GM11168 (cell line): ENCODE measurements around the gene WDR54.

Experiments used
- in situ Hi-C: fragments of 300-500 bp; cut with MboI; formaldehyde crosslinking; loops from one replicate; pipeline ENCODE4 v1.12.0; 2022; ENCODE audit warnings: low sequenced_read_pairs; ENCODE audit not compliant: unreplicated experiment

Gene WDR54

DNA sequence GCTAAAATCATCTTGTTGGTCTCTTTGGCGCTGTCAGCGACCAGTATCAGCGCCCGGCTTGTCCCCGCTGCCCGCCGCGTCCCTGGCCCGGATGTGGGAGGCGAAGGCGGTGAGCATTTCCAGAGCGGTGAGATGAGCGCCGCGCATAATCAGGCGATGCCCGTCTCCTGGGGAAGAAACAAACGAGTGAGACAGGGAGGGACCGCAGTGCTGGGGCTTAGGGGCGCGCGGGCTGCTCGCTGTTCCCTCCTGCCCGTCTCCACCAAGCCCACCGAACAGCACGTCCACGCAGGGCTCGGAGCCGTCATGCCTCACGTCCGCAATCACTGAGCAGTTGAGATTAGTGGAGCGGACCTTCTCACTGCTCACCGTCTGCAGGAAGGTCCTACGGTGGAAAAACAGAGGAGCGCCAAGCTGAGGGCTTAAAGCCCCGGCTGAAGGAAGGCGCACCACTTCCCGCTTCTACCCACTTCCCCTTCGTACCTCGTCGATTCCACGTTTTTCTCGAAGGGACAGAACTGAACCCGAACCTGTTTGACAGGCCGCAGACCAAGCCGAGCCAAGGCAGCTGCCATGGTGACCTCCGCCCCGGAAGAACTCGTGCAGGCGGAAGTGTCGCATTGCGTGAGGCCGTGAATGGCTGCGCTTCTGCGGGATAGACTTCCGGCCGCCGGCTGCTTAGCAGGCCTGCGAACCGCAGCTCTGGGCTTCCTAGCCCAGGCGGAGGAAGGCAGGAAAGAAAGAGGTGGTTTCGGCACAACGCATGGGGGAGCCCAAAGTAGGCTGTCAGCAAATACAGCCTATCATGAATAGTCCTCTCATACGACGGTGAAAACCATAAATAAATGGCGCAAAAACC lies 50.8 kb downstream of the WDR54 start, which contains the start of gene MRPL53:
Gene MRPL53 (minus strand): TSS at position 595 of the 859 bp plus-strand sequence. CDS start 20 bp downstream, at position 575.
- in situ Hi-C loops: no loop called here

DNA sequence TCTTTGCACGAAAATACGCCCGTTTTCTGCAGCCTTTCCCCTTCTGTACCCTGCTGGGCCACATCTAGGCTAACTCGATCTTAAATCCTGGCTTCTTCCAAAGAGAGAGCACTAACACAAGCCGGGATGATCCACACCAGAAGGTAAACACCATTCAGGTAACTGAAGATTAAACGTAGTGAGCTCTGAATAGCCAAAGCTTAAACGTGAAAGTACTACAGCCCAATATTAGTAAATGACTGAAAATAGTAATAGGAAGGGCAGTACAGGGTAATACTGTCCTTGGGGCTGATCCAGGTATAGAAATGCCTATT lies 51.4 kb downstream of the WDR54 start:
- in situ Hi-C loops: no loop called here

DNA sequence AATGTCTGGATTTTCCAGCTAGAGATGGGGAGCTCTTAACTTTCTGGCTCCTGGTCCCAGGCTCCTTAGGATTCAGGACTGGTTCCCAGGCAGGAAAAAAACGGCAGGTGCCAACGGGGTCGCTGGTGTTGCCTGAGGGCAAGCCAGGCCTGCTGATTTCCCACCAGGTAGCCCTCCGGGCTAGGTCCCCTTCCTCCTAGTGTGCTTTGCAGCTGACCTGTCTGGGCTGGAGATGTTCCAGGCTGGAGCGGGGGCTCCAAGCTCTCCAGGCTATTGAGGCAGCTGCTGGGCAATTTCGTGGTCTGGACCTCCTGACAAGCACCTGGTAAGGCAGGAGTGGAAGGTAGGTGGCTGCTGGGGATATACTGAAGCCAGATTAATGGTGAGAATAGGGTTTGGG lies 53.0 kb downstream of the WDR54 start:
- in situ Hi-C loops: no loop called here

DNA sequence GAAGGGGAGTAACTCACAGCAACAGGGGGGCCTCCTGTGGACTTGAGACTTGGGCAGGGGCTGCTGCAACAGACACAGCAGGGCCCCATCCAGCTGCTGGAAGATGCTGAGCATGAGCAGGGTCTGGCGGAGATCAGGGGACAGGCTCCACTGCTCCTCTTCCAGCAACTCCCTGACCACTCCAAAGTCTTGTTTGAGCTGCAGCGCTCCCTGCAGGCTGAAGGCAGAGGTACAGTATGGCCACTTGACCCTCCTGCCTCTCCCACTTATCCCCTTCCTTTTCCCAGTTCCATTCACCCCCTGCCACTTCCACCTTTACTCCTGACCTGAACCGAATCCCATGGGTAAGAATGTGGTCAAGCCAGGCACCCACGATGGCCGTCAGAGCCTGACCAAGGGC lies 53.4 kb downstream of the WDR54 start:
- in situ Hi-C loops: no loop called here
